GM03348 (cell line): Measurements from ENCODE around the gene SLC7A14.

Experiments
- DNase-seq: peaks from one replicate; pipeline ENCODE4 v3.0.0; 2012; ENCODE audit warnings: low spot score

SLC7A14 gene

GRCh38 chr3:170534227-170534626 lies 51.6 kb downstream of the SLC7A14 start:
- DNase-seq = no peak

GRCh38 chr3:170532573-170532972 lies 53.3 kb downstream of the SLC7A14 start:
- no peak for DNase-seq

- peak; percentile 69 for DNase-seq
These were observed 54.1 kb downstream of the SLC7A14 start for GRCh38 chr3:170531657-170532335.

GRCh38 chr3:170531054-170531453 lies 54.8 kb downstream of the SLC7A14 start:
- DNase-seq = no peak

GRCh38 chr3:170529912-170530311 lies 56.0 kb downstream of the SLC7A14 start:
- no peak for DNase-seq

GRCh38 chr3:170529346-170529745 lies 56.5 kb downstream of the SLC7A14 start:
- no peak for DNase-seq

- DNase-seq = no peak
These were observed 57.1 kb downstream of the SLC7A14 start for GRCh38 chr3:170528726-170529125.

- no peak for DNase-seq
These were observed 61.8 kb downstream of the SLC7A14 start for GRCh38 chr3:170524073-170524472.

- DNase-seq = peak; percentile 27
These were observed 62.6 kb downstream of the SLC7A14 start for GRCh38 chr3:170523248-170523647.

- DNase-seq = no peak
These were observed 63.7 kb downstream of the SLC7A14 start for GRCh38 chr3:170522201-170522600.

- no peak for DNase-seq
These were observed 64.9 kb downstream of the SLC7A14 start for GRCh38 chr3:170520996-170521395.

GRCh38 chr3:170517242-170517945 lies 68.5 kb downstream of the SLC7A14 start:
- DNase-seq = peak; percentile 49

- DNase-seq = no peak
These were observed 72.2 kb downstream of the SLC7A14 start for GRCh38 chr3:170513642-170514041.

- DNase-seq = no peak
These were observed 74.5 kb downstream of the SLC7A14 start for GRCh38 chr3:170511371-170511770.

GRCh38 chr3:170508839-170509238 lies 77.0 kb downstream of the SLC7A14 start:
- DNase-seq = no peak

- DNase-seq = no peak
These were observed 77.6 kb downstream of the SLC7A14 start for GRCh38 chr3:170508291-170508690.

- no peak for DNase-seq
These were observed 78.8 kb downstream of the SLC7A14 start for GRCh38 chr3:170507063-170507462.

GRCh38 chr3:170506556-170506955 lies 79.3 kb downstream of the SLC7A14 start:
- peak; percentile 50 for DNase-seq

GRCh38 chr3:170502297-170502696 lies 83.6 kb downstream of the SLC7A14 start:
- peak; percentile 70 for DNase-seq

GRCh38 chr3:170500995-170501394 lies 84.9 kb downstream of the SLC7A14 start:
- no peak for DNase-seq

GRCh38 chr3:170500462-170500861 lies 85.4 kb downstream of the SLC7A14 start:
- DNase-seq = no peak

- peak; percentile 75 for DNase-seq
These were observed 86.2 kb downstream of the SLC7A14 start for GRCh38 chr3:170499562-170500156.
